Kidney (tissue), 14 donors: Measurements from ENCODE around the gene TMEM114. TPM values are rescaled to one million over a fixed set of nuclear protein-coding genes. Genes with fewer than 3 reads are reported as not detected.

Experiments used
- DNase-seq, 5 donors: peaks; one replicate each; pipeline ENCODE4 v3.0.0-alpha.2; 2013 to 2020
- FAIRE-seq: peaks from 2 replicates; lab custom pipeline; 2012; peaks lifted over from hg19 to GRCh38; lab: Jason Lieb, UNC
- H3K27ac ChIP-seq, 2 donors: one replicate each; pipeline ENCODE4 v1.7.0; 2013; ENCODE audit warnings: low read depth in 2 of 2, low read length in 2 of 2, inconsistent platforms in 1 of 2
- H3K27me3 ChIP-seq: one replicate; pipeline ENCODE4 v1.7.1; 2013; ENCODE audit warnings: low read length, inconsistent platforms; ENCODE audit not compliant: control insufficient read depth, insufficient read depth
- H3K36me3 ChIP-seq, 3 donors: one replicate each; pipeline versions ENCODE4 v1.7.0 to v1.7.1; 2013; ENCODE audit warnings: low read length in 3 of 3, control low read depth in 1 of 3, inconsistent platforms in 1 of 3; ENCODE audit not compliant: insufficient read depth in 3 of 3, control insufficient read depth in 2 of 3
- H3K4me1 ChIP-seq, 3 donors: one replicate each; pipeline versions ENCODE4 v1.7.0 to v1.7.1; 2013; ENCODE audit warnings: low read length in 3 of 3, inconsistent platforms in 1 of 3, low read depth in 1 of 3; ENCODE audit not compliant: control insufficient read depth in 2 of 3, insufficient read depth in 2 of 3
- H3K4me3 ChIP-seq, 3 donors: one replicate each; pipeline versions ENCODE4 v1.7.0 to v1.8.1; 2013; ENCODE audit warnings: low read length in 3 of 3, control low read depth in 1 of 3, inconsistent platforms in 1 of 3
- H3K9ac ChIP-seq, 3 donors: one replicate each; pipeline versions ENCODE4 v1.7.0 to v1.7.1; 2013; ENCODE audit warnings: low read length in 3 of 3, control low read depth in 1 of 3, inconsistent platforms in 1 of 3
- H3K9me3 ChIP-seq, 3 donors: one replicate each; pipeline versions ENCODE4 v1.7.0 to v1.7.1; 2013; ENCODE audit warnings: low read length in 3 of 3, control low read depth in 1 of 3, inconsistent platforms in 1 of 3; ENCODE audit not compliant: control insufficient read depth in 2 of 3, insufficient read depth in 1 of 3
- intact Hi-C: fragments of 100-400 bp; cut with DNase I; formaldehyde crosslinking; loops from one replicate; pipeline ENCODE4 v1.11.1; 2022
- polyA plus RNA-seq: library from polyadenylated mRNA; stranded (reverse); fragments of 350-450 nt; fragmentation: Illumina TruSeq; extraction: RNeasy Lipid Tissue Mini Kit (QIAGEN cat#74804); gene quantifications from one replicate; pipeline ENCODE4 v1.2.3, GENCODE V29; 2014; ENCODE audit warnings: low read depth, low replicate concordance; ENCODE audit not compliant: insufficient read depth
- total RNA-seq: library from RNA; stranded (reverse); fragmentation: NEBNext Ultra II Directional; extraction: Animal tissue kit (Norgen Biotek cat#: 25700); gene quantifications from one replicate; pipeline ENCODE4 v1.2.1, GENCODE V29; 2021
- TF ChIP-seq, protein P1 (sequence below): IDR thresholded peaks from 3 replicates; pipeline ENCODE4 v1.5.1; 2012; ENCODE audit warnings: mild to moderate bottlenecking, moderate library complexity, borderline replicate concordance; ENCODE audit not compliant: insufficient read depth; ENCODE audit errors: extremely low read depth
- donor health status: control.
- donor health status: control.
- donor health status: control.
- donor health status: control.
- donor health status: control.
- donor health status: DM: yes; HTN: yes; CAD: no.
- donor health status: Normal renal cell carcinoma (clear cell type).

TMEM114 gene
- total and polyA plus RNA-seq, 2 donors from 2014 or later = not detected

DNA sequence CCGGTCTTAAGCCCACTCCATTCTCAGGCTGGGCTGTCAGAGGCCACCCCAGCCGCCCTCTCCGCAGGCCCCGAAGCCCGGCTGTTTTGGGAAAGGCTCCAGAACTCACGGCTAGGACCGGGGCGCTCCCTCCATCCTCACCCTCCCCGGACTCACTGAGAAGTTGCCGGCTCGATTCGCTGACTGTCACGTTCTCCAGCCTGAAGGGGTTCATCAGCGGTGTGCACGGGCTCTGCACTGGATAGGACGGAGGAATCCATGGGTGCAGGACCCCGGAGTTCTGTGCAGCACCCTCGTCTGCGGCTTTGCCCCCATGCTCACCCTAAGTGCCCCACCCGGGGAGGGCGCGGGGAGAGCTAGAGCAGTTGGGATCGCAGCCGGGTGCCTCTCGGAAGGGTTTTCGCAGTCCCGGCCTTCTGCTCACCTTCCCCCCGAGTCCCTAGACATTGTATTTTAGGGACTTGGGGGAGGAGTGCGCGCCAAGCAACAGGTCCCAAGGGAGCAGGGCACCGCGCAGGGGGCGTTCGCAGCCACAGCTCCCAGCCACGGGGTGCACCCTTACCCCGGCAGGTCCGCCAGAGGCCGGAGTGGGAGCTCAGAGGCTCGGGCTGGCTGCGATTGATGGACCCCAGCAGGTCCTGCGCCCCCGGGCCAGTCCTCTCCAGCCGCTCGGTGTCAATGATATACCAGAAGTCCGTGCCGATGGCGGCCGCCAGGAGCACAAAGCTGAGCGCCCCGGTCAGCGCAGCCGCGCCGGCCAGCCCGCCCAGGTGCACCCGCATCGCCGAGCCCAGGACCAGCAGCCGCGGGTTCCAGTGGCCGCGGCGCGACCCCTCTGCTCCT lies 1.0 kb downstream of the TMEM114 start:
- H3K27me3 ChIP-seq = peaks cover 19% of the 10 kb centered on the region
- H3K36me3 ChIP-seq = no peaks in the 10 kb centered on the region
- H3K4me1 ChIP-seq = no peaks in the 10 kb centered on the region
- no peak overlapping the region for H3K27ac ChIP-seq
- peaks cover 0 to 2% (median 0%) of the 10 kb centered on the region in 3 donors for H3K9me3 ChIP-seq
- DNase-seq = peak in 2 of 5 donors; percentile 41 to 48
- intact Hi-C loops = no loop called here
- H3K9ac ChIP-seq = no peak overlapping the region
- FAIRE-seq = no peak
- H3K4me3 ChIP-seq = no peak overlapping the region
- TF ChIP-seq, protein P1, sequence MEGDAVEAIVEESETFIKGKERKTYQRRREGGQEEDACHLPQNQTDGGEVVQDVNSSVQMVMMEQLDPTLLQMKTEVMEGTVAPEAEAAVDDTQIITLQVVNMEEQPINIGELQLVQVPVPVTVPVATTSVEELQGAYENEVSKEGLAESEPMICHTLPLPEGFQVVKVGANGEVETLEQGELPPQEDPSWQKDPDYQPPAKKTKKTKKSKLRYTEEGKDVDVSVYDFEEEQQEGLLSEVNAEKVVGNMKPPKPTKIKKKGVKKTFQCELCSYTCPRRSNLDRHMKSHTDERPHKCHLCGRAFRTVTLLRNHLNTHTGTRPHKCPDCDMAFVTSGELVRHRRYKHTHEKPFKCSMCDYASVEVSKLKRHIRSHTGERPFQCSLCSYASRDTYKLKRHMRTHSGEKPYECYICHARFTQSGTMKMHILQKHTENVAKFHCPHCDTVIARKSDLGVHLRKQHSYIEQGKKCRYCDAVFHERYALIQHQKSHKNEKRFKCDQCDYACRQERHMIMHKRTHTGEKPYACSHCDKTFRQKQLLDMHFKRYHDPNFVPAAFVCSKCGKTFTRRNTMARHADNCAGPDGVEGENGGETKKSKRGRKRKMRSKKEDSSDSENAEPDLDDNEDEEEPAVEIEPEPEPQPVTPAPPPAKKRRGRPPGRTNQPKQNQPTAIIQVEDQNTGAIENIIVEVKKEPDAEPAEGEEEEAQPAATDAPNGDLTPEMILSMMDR = no peak

DNA sequence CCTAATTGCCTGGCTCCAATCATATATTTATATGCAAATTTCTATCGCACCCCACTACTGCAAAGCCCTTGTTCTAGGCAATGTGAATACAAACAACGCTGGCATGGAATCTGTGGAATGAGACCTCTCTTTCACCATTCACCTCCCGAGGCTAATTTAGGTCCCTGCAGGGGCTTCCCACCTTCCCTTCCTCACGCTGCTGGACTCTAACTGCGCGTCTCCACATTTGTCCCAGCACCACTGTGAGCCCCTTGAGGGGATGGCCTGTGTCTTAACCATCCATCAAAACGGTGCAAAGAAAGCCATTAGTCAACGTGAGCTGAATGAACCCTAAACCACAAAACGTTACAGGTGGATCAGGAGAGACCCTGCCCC lies 1.6 kb downstream of the TMEM114 start:
- intact Hi-C loops = no loop called here
- no peak for DNase-seq
- Histone ChIP-seq H3K4me1 (no peaks in the 10 kb centered on the region), H3K9ac (no peak overlapping the region), H3K36me3 (no peaks in the 10 kb centered on the region), H3K4me3 (no peak overlapping the region), H3K27ac (no peak overlapping the region), H3K27me3 (peaks cover 19% of the 10 kb centered on the region), H3K9me3 (peaks cover 0 to 2% (median 0%) of the 10 kb centered on the region in 3 donors)
- FAIRE-seq = no peak
- TF ChIP-seq, protein P1 = no peak

DNA sequence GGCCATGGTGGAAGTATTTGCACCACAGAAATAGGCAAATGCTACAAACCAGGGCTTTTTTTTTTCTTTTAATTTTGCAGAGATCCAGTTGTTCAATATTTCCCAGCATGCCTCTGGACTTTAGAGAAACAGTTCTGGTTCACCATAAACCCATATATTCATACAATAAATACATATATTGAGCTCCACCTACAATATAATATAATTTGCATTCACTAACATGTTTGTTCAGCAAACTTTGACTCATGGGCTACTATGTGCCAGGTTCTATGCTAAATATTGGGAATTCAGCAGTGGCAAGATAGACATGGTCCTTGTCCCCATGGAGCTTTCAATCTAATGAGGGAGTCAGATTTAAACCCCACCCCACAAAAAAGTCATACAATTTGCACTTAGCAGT lies 3.2 kb downstream of the TMEM114 start:
- DNase-seq = no peak
- peaks cover 19% of the 10 kb centered on the region for H3K27me3 ChIP-seq
- no peak overlapping the region for H3K9ac ChIP-seq
- H3K9me3 ChIP-seq = peaks cover 0 to 2% (median 0%) of the 10 kb centered on the region in 3 donors
- no peaks in the 10 kb centered on the region for H3K4me1 ChIP-seq
- TF ChIP-seq, protein P1 = no peak
- no peaks in the 10 kb centered on the region for H3K36me3 ChIP-seq
- intact Hi-C loops = no loop called here
- H3K27ac ChIP-seq = no peak overlapping the region
- no peak overlapping the region for H3K4me3 ChIP-seq
- FAIRE-seq = no peak

DNA sequence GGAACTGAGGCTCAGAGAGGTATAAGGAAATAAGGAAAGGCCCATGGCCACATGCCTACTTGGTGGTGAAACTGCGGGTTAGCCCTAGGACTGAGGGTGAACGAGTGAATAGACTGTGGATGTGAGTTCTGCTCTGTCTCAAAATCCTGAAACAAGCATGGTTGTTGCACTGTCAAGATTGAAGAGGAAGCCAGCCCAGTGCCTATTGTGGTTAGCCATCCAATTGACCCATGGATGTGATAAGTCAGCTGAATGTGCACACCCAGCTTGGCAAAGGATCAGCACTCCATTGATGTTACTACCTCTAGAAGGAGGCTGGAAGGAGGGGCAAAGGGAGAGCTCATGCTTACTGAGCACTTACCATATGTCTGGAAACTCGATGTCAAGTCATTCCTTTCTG lies 4.5 kb downstream of the TMEM114 start:
- H3K9me3 ChIP-seq = no peaks in the 10 kb centered on the region
- peaks cover 16% of the 10 kb centered on the region for H3K27me3 ChIP-seq
- DNase-seq (no peak), FAIRE-seq (no peak)
- no peak overlapping the region for H3K9ac ChIP-seq
- no peak overlapping the region for H3K27ac ChIP-seq
- no peaks in the 10 kb centered on the region for H3K4me1 ChIP-seq
- TF ChIP-seq, protein P1 = no peak
- no peak overlapping the region for H3K4me3 ChIP-seq
- intact Hi-C loops = no loop called here
- H3K36me3 ChIP-seq = no peaks in the 10 kb centered on the region
